Sigmoid colon (tissue), 7 donors: Measurements from ENCODE around the gene NR6A1. TPM values are rescaled to one million over a fixed set of nuclear protein-coding genes. Genes with fewer than 3 reads are reported as not detected.
A peak's percentile ranks its signal among the peaks of the same experiment; 100 is the strongest.

ENCODE experiments used
- DNase-seq: peaks from one replicate; pipeline ENCODE4 v3.0.0-alpha.2; 2019
- H3K27ac ChIP-seq, 4 donors: fragments of 200-600 bp; sonication (generic); one replicate each; pipeline ENCODE4 v1.5.1; 2016 to 2019; ENCODE audit warnings: mild to moderate bottlenecking in 1 of 4
- H3K27me3 ChIP-seq, 3 donors: fragments of 200-600 bp; sonication (generic); one replicate each; pipeline ENCODE4 v1.5.1; 2019; ENCODE audit warnings: mild to moderate bottlenecking in 1 of 3
- H3K36me3 ChIP-seq, 4 donors: fragments of 200-600 bp; sonication (generic); one replicate each; pipeline ENCODE4 v1.5.1; 2016 to 2019
- H3K4me1 ChIP-seq, 4 donors: fragments of 200-600 bp; sonication (generic); one replicate each; pipeline ENCODE4 v1.5.1; 2017 to 2019
- H3K4me3 ChIP-seq, 4 donors: fragments of 200-600 bp; sonication (generic); one replicate each; pipeline ENCODE4 v1.5.1; 2017 to 2019; ENCODE audit warnings: mild to moderate bottlenecking in 2 of 4, moderate library complexity in 1 of 4
- H3K9me3 ChIP-seq, 4 donors: fragments of 200-600 bp in 3 of 4; sonication (generic) in 3 of 4; one replicate each; pipeline versions ENCODE4 v1.5.1 to v1.6.1; 2013 to 2019
- EP300 ChIP-seq, 4 donors: sonication (generic); formaldehyde crosslinking; IDR thresholded peaks; one replicate each; pipeline ENCODE4 v1.6.1; 2017; ENCODE audit warnings: antibody characterized with exemption in 4 of 4
- POLR2A ChIP-seq, 2 donors: fragments of 450-650 bp; IDR thresholded peaks; one replicate each; pipeline ENCODE4 v1.6.1; 2016; ENCODE audit warnings: antibody characterized with exemption in 2 of 2, mild to moderate bottlenecking in 2 of 2, moderate library complexity in 2 of 2
- POLR2AphosphoS5 ChIP-seq, 4 donors: sonication (generic); formaldehyde crosslinking; IDR thresholded peaks; one replicate each; pipeline ENCODE4 v1.6.1; 2017; ENCODE audit warnings: antibody characterized with exemption in 4 of 4
- WGBS, 2 donors: extraction: QIAGEN DNeasy Blood & Tissue Kit; methylation state at CpG; one replicate each; pipeline ENCODE4 v1.1.7; 2013; 5-methylcytosine and 5-hydroxymethylcytosine counted together
- intact Hi-C: fragments of 100-400 bp; cut with DNase I; formaldehyde crosslinking; loops from one replicate; pipeline ENCODE4 v1.15.1; 2023
- polyA plus RNA-seq, 3 donors: library from polyadenylated mRNA; stranded (reverse); fragments of 200-250 nt; gene quantifications; one replicate each; pipeline ENCODE4 v1.2.3, GENCODE V29; 2013
- total RNA-seq, 4 donors: library from RNA; depleted of rRNA; stranded (reverse); fragments of >200 nt; gene quantifications; one replicate each; pipeline ENCODE4 v1.1.0, GENCODE V29; 2016
- TF ChIP-seq, protein P1 (sequence below), 4 experiments: fragments of 450-650 bp in 3 of 4; fragments of 200-600 bp in 1 of 4; IDR thresholded peaks; one replicate each; pipeline ENCODE4 v1.5.1; 2016 to 2019; ENCODE audit warnings: antibody characterized with exemption in 4 of 4, mild to moderate bottlenecking in 3 of 4, moderate library complexity in 2 of 4
- donor health status: healthy with polysubstance abuse.
- donor health status: Bipolar disorder and iron deficiency.
- donor health status: healthy.

NR6A1 gene
- total and polyA plus RNA-seq, 7 donors, result 0.60 to 3.0 (median 1.8) TPM

DNA sequence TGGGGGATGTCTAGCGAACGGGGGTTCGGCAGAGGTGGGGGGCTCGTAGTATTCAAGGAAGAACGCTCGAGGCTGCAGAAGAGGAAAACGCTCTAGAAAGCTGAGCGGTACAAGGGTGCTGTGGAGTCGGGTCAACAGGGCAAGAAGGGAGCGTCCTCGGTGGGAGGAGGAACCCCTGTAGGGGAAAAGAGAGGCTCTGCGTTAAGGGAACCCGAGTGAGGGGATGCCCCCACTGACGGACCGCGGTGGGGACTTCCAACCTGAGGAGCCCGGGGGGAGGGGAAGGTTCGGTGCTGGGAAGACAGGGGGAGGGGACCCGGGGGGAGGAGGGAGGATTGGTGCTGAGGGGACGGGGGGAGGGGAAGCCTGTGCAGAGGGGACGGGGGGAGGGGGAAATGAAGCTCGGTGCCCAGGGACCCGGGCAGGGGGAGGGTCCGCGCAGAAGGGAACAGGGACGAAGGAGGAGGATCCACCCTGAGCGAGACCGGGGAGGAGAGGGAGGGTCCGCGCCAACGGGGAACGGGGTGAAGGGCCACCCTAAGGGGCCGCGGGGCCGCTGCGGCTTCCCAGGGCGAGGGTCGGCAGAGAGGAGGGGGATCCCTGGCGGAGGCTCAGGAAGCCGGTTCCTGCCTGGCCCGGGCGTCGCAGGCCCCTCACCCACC is 621 bp downstream of the NR6A1 start:
- Histone ChIP-seq H3K4me3 (peak overlapping the region; percentile 50 to 92 (median 82)), H3K27ac (peak overlapping the region; percentile 78 to 86 (median 78)), H3K4me1 (peaks cover 0 to 36% (median 21%) of the 10 kb centered on the region in 4 donors), H3K27me3 (peaks cover 0 to 56% (median 46%) of the 10 kb centered on the region in 3 donors), H3K9me3 (no peaks in the 10 kb centered on the region), H3K36me3 (no peaks in the 10 kb centered on the region)
- intact Hi-C loops, result loop anchor here (5.0 kb wide), 2 partner anchors 172 to 372 kb away; partner anchors contain the start of genes GOLGA1 and SCAI
- TF ChIP-seq POLR2A (IDR thresholded peaks at IDR 0.05), result no peak
- 1 to 2% methylated on average over 43 of the region's 43 CpGs for WGBS, 2 donors
- peak; percentile 72 for DNase-seq

DNA sequence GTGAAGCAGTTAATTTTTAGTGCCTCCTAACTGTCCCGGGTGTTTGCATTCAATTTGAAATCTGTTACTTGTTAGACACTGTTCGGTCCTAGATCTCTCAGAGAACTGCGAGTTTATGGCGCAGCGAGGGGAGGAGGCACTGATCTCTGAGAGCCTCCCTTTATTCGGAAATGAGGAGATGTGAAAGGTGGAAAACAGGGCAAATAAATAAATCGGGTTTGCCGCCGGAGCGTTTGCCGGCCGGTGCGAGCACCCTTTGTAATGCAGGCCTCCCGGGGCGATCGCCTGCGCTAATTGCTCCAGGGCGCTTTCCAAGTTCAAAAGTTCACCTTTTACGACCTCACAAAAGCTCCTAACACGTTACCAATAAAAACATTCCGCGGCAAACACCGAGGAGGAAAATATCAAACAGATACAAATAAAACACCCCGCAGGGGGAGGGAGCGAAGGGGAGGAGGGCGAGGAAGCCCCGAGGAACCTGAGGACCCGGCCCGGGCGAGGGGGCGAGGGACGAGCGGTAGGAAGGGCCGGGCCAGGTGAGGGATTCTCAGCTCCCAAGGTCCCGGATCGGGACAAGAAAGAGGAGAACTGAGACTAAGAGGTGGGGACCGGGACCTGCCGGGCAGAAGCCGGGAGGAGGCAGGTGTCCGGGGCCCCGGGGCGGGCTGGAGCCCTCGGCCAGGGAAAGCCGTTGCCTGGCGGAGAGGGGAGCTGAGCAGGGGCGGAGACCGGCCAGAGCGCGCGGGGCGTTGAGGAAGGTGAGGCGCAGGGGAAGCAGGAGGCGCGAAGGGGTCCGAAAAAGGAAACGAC is 1.4 kb downstream of the NR6A1 start:
- no peak for DNase-seq

DNA sequence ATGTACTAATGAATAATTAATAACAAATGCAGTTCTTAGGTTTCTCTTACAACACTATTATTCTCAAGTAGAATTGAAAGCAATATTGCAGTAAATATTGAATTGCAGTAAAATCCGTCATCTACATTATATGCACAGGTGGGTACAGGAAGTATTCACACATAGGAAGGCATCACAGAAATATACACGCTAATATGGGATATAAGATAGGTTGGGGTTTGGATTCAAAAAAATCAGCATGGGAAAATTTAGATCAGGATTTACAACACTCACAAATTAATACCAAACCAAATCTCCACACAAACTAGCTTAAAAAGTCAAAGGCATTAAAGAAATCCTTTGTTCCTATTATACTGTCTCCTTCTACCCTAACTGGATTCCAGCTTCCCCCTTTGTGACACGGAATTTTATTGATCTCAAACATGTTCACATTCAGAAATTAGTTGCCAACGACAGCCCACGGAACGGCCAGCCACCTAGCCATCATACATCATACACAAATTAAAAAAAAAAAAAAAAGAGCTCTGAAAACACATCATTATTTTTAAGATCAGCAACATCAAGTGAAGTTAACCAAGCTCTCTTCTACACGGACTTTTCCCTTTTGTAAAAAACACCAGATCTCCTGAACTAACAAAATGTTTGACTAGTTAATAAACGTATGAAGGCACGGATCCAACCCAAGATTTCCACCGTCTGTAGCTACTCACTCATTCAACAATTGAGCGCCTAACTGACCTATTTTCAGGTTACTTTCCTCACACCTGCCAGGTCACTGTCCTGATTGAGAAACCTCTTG is 2.2 kb downstream of the NR6A1 start:
- DNase-seq, result no peak
- H3K36me3 ChIP-seq, result no peaks in the 10 kb centered on the region
- H3K4me1 ChIP-seq, result peaks cover 0 to 30% (median 19%) of the 10 kb centered on the region in 4 donors
- TF ChIP-seq, protein P1, sequence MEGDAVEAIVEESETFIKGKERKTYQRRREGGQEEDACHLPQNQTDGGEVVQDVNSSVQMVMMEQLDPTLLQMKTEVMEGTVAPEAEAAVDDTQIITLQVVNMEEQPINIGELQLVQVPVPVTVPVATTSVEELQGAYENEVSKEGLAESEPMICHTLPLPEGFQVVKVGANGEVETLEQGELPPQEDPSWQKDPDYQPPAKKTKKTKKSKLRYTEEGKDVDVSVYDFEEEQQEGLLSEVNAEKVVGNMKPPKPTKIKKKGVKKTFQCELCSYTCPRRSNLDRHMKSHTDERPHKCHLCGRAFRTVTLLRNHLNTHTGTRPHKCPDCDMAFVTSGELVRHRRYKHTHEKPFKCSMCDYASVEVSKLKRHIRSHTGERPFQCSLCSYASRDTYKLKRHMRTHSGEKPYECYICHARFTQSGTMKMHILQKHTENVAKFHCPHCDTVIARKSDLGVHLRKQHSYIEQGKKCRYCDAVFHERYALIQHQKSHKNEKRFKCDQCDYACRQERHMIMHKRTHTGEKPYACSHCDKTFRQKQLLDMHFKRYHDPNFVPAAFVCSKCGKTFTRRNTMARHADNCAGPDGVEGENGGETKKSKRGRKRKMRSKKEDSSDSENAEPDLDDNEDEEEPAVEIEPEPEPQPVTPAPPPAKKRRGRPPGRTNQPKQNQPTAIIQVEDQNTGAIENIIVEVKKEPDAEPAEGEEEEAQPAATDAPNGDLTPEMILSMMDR (IDR thresholded peaks at IDR 0.05), result no peak
- TF ChIP-seq POLR2AphosphoS5 (IDR thresholded peaks at IDR 0.05), result peak; percentile 10 to 77 (median 56)
- peak overlapping the region in 3 of 4 donors; percentile 78 to 86 (median 79) for H3K27ac ChIP-seq
- WGBS, 2 donors, result 8 to 24% methylated on average over 11 of the region's 11 CpGs
- H3K9me3 ChIP-seq, result no peaks in the 10 kb centered on the region
- H3K4me3 ChIP-seq, result peak overlapping the region; percentile 50 to 92 (median 82)
- peaks cover 0 to 70% (median 52%) of the 10 kb centered on the region in 3 donors for H3K27me3 ChIP-seq
- intact Hi-C loops, result no loop called here

More for the DNA sequence above, 1.4 kb downstream of the NR6A1 start:
- no peaks in the 10 kb centered on the region for H3K9me3 ChIP-seq
- intact Hi-C loops, result loop anchor here (5.0 kb wide), 2 partner anchors 173 to 373 kb away; partner anchors contain the start of genes GOLGA1 and SCAI
- no peaks in the 10 kb centered on the region for H3K36me3 ChIP-seq
- TF ChIP-seq POLR2AphosphoS5 (IDR thresholded peaks at IDR 0.05), result peak in 3 of 4 donors; percentile 17 to 24 (median 22)
- no peak for TF ChIP-seq POLR2A (IDR thresholded peaks at IDR 0.05)
- TF ChIP-seq EP300 (IDR thresholded peaks at IDR 0.05), result no peak
- TF ChIP-seq, protein P1 (IDR thresholded peaks at IDR 0.05), result no peak
- peaks cover 0 to 33% (median 20%) of the 10 kb centered on the region in 4 donors for H3K4me1 ChIP-seq
- H3K4me3 ChIP-seq, result peak overlapping the region; percentile 50 to 92 (median 82)
- peak overlapping the region in 3 of 4 donors; percentile 78 to 86 (median 79) for H3K27ac ChIP-seq
- peaks cover 0 to 62% (median 50%) of the 10 kb centered on the region in 3 donors for H3K27me3 ChIP-seq
- 1 to 2% methylated on average over 56 of the region's 56 CpGs for WGBS, 2 donors

DNA sequence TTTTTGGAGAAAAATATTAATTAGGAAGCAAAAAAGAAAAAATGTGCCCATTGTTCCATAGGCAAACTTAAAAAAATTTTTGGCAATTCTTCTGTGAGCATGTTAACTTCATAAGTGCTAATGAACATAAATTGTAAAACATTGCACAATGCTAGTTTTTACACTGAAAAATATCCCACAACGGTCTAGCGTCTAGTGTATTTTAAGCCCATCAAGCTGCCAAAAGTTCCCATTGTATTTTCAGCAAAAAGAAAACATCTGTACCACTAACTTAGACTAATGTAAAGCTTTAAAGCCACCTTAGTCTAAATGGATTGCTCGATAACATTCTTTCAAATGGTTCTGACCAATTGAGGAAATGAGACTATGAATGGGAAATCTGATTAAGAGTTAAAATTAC is 2.8 kb downstream of the NR6A1 start:
- TF ChIP-seq POLR2A (IDR thresholded peaks at IDR 0.05) (no peak), EP300 (IDR thresholded peaks at IDR 0.05) (no peak), POLR2AphosphoS5 (IDR thresholded peaks at IDR 0.05) (no peak)
- TF ChIP-seq, protein P1 (IDR thresholded peaks at IDR 0.05), result no peak
- Histone ChIP-seq H3K4me1 (peaks cover 0 to 30% (median 19%) of the 10 kb centered on the region in 4 donors), H3K4me3 (no peak overlapping the region), H3K27me3 (peaks cover 0 to 75% (median 56%) of the 10 kb centered on the region in 3 donors), H3K36me3 (no peaks in the 10 kb centered on the region), H3K27ac (no peak overlapping the region), H3K9me3 (no peaks in the 10 kb centered on the region)
- no peak for DNase-seq
- intact Hi-C loops, result no loop called here
- 17 to 45% methylated on average over 3 of the region's 3 CpGs for WGBS, 2 donors
